Measurements from ENCODE around the gene SRC. TPM values are rescaled to one million over a fixed set of nuclear protein-coding genes. Genes with fewer than 3 reads are reported as not detected.

The SRC gene
- total RNA-seq, 1 experiment from 2014 or later: 197 TPM

DNA sequence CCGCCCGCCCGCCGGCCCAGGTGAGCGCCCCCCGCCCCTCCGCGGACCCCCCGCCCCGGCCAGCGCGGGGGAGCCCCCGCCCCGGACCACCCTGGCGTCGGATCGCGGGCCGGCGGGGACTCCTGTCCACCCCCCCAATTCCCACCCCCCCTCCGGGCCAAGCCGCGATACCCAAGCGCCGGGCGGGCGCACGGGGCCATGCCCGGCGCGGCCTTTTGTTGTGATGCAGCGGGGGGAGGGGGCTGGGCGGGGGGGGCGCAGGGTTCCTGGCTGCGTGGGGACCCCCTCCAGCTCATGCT lies 245 bp downstream of the SRC start:
- peaks cover 50% of the 10 kb centered on the region for H3K4me1 ChIP-seq
- no TSS peak for BruUV-seq (replicated peaks)
- CTCF ChIA-PET: interaction anchor here (0.6 to 0.7 kb wide), 2 partner anchors 142 to 375 kb away, joined by 3 to 6 read pairs; no protein-coding TSS in a partner anchor
- H3K36me3 ChIP-seq (ENCODE audit: control insufficient read depth, insufficient read depth, low read length): peaks cover 9% of the 10 kb centered on the region
- Mint-ChIP-seq H3K27me3 (ENCODE audit: insufficient read depth, unreplicated experiment) (no peaks in the 10 kb centered on the region), H3K9me3 (ENCODE audit: unreplicated experiment) (no peaks in the 10 kb centered on the region), H3K4me1 (ENCODE audit: low read depth, unreplicated experiment) (peaks cover 41% of the 10 kb centered on the region), H3K36me3 (ENCODE audit: insufficient read depth, unreplicated experiment) (peaks cover 43% of the 10 kb centered on the region), H3K4me3 (ENCODE audit: unreplicated experiment) (peak overlapping the region; percentile 90), H3K27ac (ENCODE audit: unreplicated experiment) (no peak overlapping the region)
- H3K4me3 ChIP-seq (ENCODE audit: low read depth, low read length): no peak overlapping the region
- intact Hi-C loops (cut with micrococcal nuclease; ENCODE audit: unreplicated experiment): no loop called here
- H3K9me3 ChIP-seq: no peaks in the 10 kb centered on the region
- DNase-seq: peak in 1 of 2 experiments; percentile 38
- H3K27me3 ChIP-seq (replicated peaks; ENCODE audit: control insufficient read depth, insufficient read depth, low read length): no peaks in the 10 kb centered on the region
- TF ChIP-seq, protein P1, sequence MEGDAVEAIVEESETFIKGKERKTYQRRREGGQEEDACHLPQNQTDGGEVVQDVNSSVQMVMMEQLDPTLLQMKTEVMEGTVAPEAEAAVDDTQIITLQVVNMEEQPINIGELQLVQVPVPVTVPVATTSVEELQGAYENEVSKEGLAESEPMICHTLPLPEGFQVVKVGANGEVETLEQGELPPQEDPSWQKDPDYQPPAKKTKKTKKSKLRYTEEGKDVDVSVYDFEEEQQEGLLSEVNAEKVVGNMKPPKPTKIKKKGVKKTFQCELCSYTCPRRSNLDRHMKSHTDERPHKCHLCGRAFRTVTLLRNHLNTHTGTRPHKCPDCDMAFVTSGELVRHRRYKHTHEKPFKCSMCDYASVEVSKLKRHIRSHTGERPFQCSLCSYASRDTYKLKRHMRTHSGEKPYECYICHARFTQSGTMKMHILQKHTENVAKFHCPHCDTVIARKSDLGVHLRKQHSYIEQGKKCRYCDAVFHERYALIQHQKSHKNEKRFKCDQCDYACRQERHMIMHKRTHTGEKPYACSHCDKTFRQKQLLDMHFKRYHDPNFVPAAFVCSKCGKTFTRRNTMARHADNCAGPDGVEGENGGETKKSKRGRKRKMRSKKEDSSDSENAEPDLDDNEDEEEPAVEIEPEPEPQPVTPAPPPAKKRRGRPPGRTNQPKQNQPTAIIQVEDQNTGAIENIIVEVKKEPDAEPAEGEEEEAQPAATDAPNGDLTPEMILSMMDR (IDR thresholded peaks at IDR 0.05; ENCODE audit: insufficient read depth in 1 of 2, low read depth in 1 of 2, low read length in 1 of 2, severe bottlenecking in 1 of 2, unreplicated experiment in 1 of 2): no peak
- POLR2A ChIA-PET: no interaction called here

- H3K9me3 ChIP-seq: no peaks in the 10 kb centered on the region
- Mint-ChIP-seq H3K4me1 (ENCODE audit: low read depth, unreplicated experiment) (peaks cover 41% of the 10 kb centered on the region), H3K9me3 (ENCODE audit: unreplicated experiment) (no peaks in the 10 kb centered on the region), H3K27me3 (ENCODE audit: insufficient read depth, unreplicated experiment) (no peaks in the 10 kb centered on the region), H3K27ac (ENCODE audit: unreplicated experiment) (no peak overlapping the region), H3K36me3 (ENCODE audit: insufficient read depth, unreplicated experiment) (peaks cover 49% of the 10 kb centered on the region), H3K4me3 (ENCODE audit: unreplicated experiment) (peak overlapping the region; percentile 10)
- H3K36me3 ChIP-seq (ENCODE audit: control insufficient read depth, insufficient read depth, low read length): peaks cover 9% of the 10 kb centered on the region
- H3K4me3 ChIP-seq (ENCODE audit: low read depth, low read length): no peak overlapping the region
- BruUV-seq (replicated peaks): no TSS peak
- peaks cover 50% of the 10 kb centered on the region for H3K4me1 ChIP-seq
- ChIA-PET CTCF (interaction anchor here (0.6 kb wide), 1 partner anchor 142 kb away, joined by 3 read pairs; no protein-coding TSS in a partner anchor), POLR2A (no interaction called here)
- peak in 1 of 2 experiments; percentile 44 for DNase-seq
- TF ChIP-seq, protein P1 (IDR thresholded peaks at IDR 0.05; ENCODE audit: insufficient read depth in 1 of 2, low read depth in 1 of 2, low read length in 1 of 2, severe bottlenecking in 1 of 2, unreplicated experiment in 1 of 2): no peak
- intact Hi-C loops (cut with micrococcal nuclease; ENCODE audit: unreplicated experiment): no loop called here
- no peaks in the 10 kb centered on the region for H3K27me3 ChIP-seq (replicated peaks; ENCODE audit: control insufficient read depth, insufficient read depth, low read length)
Measured at GRCh38 chr20:37346535-37347346, 801 bp downstream of the SRC start.

GRCh38 chr20:37347347-37347823 lies 1.4 kb downstream of the SRC start:
- Mint-ChIP-seq H3K4me3 (ENCODE audit: unreplicated experiment) (peak overlapping the region; percentile 10), H3K36me3 (ENCODE audit: insufficient read depth, unreplicated experiment) (peaks cover 51% of the 10 kb centered on the region), H3K4me1 (ENCODE audit: low read depth, unreplicated experiment) (peaks cover 37% of the 10 kb centered on the region), H3K9me3 (ENCODE audit: unreplicated experiment) (no peaks in the 10 kb centered on the region), H3K27ac (ENCODE audit: unreplicated experiment) (peak overlapping the region; percentile 24), H3K27me3 (ENCODE audit: insufficient read depth, unreplicated experiment) (no peaks in the 10 kb centered on the region)
- Histone ChIP-seq H3K27me3 (replicated peaks; ENCODE audit: control insufficient read depth, insufficient read depth, low read length) (no peaks in the 10 kb centered on the region), H3K36me3 (ENCODE audit: control insufficient read depth, insufficient read depth, low read length) (peaks cover 9% of the 10 kb centered on the region), H3K9me3 (no peaks in the 10 kb centered on the region), H3K4me3 (ENCODE audit: low read depth, low read length) (no peak overlapping the region), H3K4me1 (peaks cover 50% of the 10 kb centered on the region)
- TF ChIP-seq, protein P1 (IDR thresholded peaks at IDR 0.05; ENCODE audit: insufficient read depth in 1 of 2, low read depth in 1 of 2, low read length in 1 of 2, severe bottlenecking in 1 of 2, unreplicated experiment in 1 of 2): no peak
- DNase-seq: no peak
- intact Hi-C loops (cut with micrococcal nuclease; ENCODE audit: unreplicated experiment): no loop called here
- ChIA-PET POLR2A (no interaction called here), CTCF (no interaction called here)
- TSS peak; percentile 2 for BruUV-seq (replicated peaks)

All from Caco-2 (cell line).